ENCODE measurements around the gene PPP1R17. TPM values are rescaled to one million over a fixed set of nuclear protein-coding genes. Genes with fewer than 3 reads are reported as not detected.

PPP1R17 gene
- total RNA-seq = not detected in 2 replicates

DNA sequence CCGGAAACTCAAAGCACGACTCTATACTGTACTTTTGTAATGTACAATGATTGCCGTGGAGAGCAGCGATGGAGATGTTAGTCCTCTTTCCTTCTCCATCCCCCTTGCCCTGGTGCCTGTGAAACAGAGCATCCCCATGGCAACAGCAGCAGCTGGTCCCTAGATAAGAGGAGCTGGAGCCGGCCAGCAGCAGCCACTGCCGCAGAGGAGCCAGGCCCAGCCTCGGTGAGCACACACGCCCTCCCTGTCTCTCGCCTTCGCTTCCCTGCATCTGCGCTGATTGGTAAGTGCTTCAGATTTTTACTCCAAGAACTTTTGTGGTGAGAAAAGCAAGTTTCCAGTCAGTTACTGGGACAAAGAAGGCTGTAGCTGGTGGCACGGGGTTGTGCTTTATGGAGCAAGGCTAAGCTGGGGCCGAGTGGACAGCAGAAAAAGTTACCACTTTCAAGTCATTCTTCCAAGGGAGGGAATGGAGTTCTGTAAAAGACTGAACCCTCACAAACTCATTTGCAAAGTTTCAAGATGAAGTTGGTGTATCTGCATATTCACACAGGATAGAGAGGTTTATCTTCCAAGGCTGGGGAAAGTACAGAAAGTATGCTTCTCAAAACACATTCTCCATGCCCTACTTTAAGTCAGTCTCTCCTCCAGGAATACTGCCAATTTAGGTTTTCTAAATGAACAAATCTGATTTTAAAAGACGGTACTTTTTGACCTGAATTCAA lies at the start of gene PPP1R17:
PPP1R17 (plus strand) TSS at position 192 of the 725 bp plus-strand sequence. CDS start 5,227 bp downstream, outside the sequence.
- peaks cover 2% of the 10 kb centered on the region for H3K27me3 Mint-ChIP-seq
- TF ChIP-seq, protein P1, sequence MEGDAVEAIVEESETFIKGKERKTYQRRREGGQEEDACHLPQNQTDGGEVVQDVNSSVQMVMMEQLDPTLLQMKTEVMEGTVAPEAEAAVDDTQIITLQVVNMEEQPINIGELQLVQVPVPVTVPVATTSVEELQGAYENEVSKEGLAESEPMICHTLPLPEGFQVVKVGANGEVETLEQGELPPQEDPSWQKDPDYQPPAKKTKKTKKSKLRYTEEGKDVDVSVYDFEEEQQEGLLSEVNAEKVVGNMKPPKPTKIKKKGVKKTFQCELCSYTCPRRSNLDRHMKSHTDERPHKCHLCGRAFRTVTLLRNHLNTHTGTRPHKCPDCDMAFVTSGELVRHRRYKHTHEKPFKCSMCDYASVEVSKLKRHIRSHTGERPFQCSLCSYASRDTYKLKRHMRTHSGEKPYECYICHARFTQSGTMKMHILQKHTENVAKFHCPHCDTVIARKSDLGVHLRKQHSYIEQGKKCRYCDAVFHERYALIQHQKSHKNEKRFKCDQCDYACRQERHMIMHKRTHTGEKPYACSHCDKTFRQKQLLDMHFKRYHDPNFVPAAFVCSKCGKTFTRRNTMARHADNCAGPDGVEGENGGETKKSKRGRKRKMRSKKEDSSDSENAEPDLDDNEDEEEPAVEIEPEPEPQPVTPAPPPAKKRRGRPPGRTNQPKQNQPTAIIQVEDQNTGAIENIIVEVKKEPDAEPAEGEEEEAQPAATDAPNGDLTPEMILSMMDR (IDR thresholded peaks at IDR 0.05) = no peak
- peak within 1 kb of the TSS; percentile 62 for H3K27ac Mint-ChIP-seq
- ATAC-seq (ENCODE audit: low read depth) (no peak), DNase-seq (no peak)
- ChIA-PET POLR2A (no interaction called here), CTCF (no interaction called here)
- peaks cover 2% of the 10 kb centered on the region for H3K9me3 Mint-ChIP-seq
- no peak within 1 kb of the TSS for H3K4me3 Mint-ChIP-seq
- H3K36me3 Mint-ChIP-seq (ENCODE audit: low read depth) = no peaks in the 10 kb centered on the region
- intact Hi-C loops (cut with micrococcal nuclease) = no loop called here
- peaks cover 31% of the 10 kb centered on the region for H3K4me1 Mint-ChIP-seq

DNA sequence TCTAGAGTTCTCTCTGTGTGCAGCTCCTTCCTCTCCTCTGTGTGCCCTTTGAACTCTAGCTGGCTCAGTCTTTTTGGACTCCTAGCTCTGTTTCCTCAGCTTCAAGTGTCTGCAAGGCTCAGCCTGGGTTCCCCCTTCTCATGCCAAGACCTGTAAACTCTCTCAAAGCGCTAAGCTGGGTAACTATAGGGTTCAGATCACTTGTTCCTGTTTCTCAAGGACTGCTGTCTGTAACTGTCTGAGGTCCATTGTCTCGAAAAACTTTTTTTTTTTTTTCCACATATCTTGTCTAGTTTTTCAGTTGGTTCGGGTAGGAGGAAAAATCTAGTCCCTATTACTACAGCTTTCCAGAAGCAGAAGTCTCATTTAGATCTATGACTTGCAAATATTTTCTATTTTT lies 46.6 kb upstream of the PPP1R17 start:
- ChIA-PET CTCF (no interaction called here), POLR2A (no interaction called here)
- H3K4me1 Mint-ChIP-seq = no peaks in the 10 kb centered on the region
- DNase-seq = no peak
- no peak overlapping the region for H3K4me3 Mint-ChIP-seq
- no peaks in the 10 kb centered on the region for H3K27me3 Mint-ChIP-seq
- H3K36me3 Mint-ChIP-seq (ENCODE audit: low read depth) = no peaks in the 10 kb centered on the region
- intact Hi-C loops (cut with micrococcal nuclease) = no loop called here
- no peaks in the 10 kb centered on the region for H3K9me3 Mint-ChIP-seq
- no peak for ATAC-seq (ENCODE audit: low read depth)
- TF ChIP-seq, protein P1 (IDR thresholded peaks at IDR 0.05) = no peak
- no peak overlapping the region for H3K27ac Mint-ChIP-seq

DNA sequence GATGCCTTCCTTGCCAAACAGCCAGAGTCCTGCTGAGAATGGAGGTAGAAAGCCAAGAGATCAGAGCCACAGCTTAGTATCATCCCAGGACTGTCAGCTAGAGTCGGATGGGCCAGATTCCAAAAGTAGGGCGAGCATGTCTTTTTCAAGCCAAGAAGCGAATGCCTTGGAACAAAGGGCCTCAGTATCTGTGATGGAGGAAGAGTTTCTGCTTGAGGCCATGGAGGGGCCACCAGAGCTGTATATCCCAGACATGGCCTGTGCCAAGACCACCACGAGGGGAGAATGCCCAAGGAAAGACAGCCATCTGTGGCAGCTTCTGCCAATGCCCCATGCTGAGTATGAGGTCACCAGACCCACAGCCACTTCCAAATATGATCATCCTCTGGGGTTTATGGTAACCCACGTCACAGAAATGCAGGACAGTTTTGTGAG lies 44.3 kb upstream of the PPP1R17 start:
- no peaks in the 10 kb centered on the region for H3K4me1 Mint-ChIP-seq
- DNase-seq (no peak), ATAC-seq (ENCODE audit: low read depth) (no peak)
- H3K27ac Mint-ChIP-seq = no peak overlapping the region
- POLR2A ChIA-PET = no interaction called here
- TF ChIP-seq, protein P1 (IDR thresholded peaks at IDR 0.05) = no peak
- CTCF ChIA-PET = interaction anchor here (0.7 kb wide), 1 partner anchor 9 kb away, joined by 3 read pairs; no protein-coding TSS in a partner anchor
- no peaks in the 10 kb centered on the region for H3K27me3 Mint-ChIP-seq
- no peak overlapping the region for H3K4me3 Mint-ChIP-seq
- H3K9me3 Mint-ChIP-seq = no peaks in the 10 kb centered on the region
- H3K36me3 Mint-ChIP-seq (ENCODE audit: low read depth) = no peaks in the 10 kb centered on the region
- intact Hi-C loops (cut with micrococcal nuclease) = no loop called here

DNA sequence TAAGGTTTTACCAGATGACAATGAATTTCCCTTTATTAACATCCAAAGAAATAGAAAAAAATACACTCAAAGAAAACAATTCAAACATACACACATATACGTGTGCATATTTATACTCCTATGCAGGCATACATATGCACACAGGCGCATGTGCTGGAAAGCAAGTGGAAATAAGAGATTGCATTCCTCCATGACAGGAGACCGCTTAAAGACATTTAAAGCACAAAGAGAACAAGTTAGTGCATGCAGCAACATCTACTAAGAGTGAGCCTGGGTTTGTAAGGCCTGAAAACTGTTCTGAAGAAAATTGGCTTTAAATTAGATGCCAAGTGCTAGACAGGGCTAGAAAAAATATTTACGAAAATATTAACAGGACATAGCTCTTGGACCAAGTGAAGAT lies 40.1 kb upstream of the PPP1R17 start:
- H3K4me3 Mint-ChIP-seq = no peak overlapping the region
- DNase-seq (no peak), ATAC-seq (ENCODE audit: low read depth) (no peak)
- H3K27ac Mint-ChIP-seq = no peak overlapping the region
- TF ChIP-seq, protein P1 (IDR thresholded peaks at IDR 0.05) = no peak
- no peaks in the 10 kb centered on the region for H3K36me3 Mint-ChIP-seq (ENCODE audit: low read depth)
- no peaks in the 10 kb centered on the region for H3K9me3 Mint-ChIP-seq
- no peaks in the 10 kb centered on the region for H3K27me3 Mint-ChIP-seq
- CTCF ChIA-PET = no interaction called here
- POLR2A ChIA-PET = no interaction called here
- intact Hi-C loops (cut with micrococcal nuclease) = no loop called here
- H3K4me1 Mint-ChIP-seq = no peaks in the 10 kb centered on the region

DNA sequence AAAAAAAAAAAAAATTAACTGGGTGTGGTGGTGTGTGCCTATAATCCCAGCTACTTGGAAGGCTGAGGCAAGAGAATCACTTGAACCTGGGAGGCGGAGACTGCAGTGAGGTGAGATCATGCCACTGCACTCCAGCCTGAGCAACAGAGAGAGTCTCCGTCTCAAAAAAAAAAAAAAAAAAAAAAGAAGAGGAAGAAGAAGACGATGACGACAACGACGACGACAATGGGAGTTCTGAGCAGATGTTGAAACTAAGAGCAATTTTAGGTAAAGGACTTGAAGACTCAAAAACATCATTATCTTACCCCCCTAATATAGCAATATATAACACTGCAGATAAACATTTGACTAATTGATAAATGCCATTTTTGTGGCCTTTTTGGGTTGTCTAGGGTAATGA lies 39.5 kb upstream of the PPP1R17 start:
- Mint-ChIP-seq H3K4me1 (no peaks in the 10 kb centered on the region), H3K4me3 (no peak overlapping the region), H3K36me3 (ENCODE audit: low read depth) (no peaks in the 10 kb centered on the region), H3K9me3 (no peaks in the 10 kb centered on the region), H3K27ac (no peak overlapping the region), H3K27me3 (no peaks in the 10 kb centered on the region)
- TF ChIP-seq, protein P1 (IDR thresholded peaks at IDR 0.05) = no peak
- DNase-seq = no peak
- ATAC-seq (ENCODE audit: low read depth) = no peak
- CTCF ChIA-PET = no interaction called here
- intact Hi-C loops (cut with micrococcal nuclease) = no loop called here
- POLR2A ChIA-PET = no interaction called here
